ENCODE measurements around the gene PLEK. TPM values are rescaled to one million over a fixed set of nuclear protein-coding genes. Genes with fewer than 3 reads are reported as not detected.

PLEK gene
- total and polyA plus RNA-seq, 9 of the 15 experiments (the other 6 are each of a cell fraction or from before 2014, with no cell fraction given): 0.14 to 1.2 (median 0.36) TPM

- TF ChIP-seq CREB5 (CRISPR knock-in tag; IDR thresholded peaks at IDR 0.05) (0 out of 2 replicates have a peak, but pooled peaks have one; percentile 51), SAFB2 (IDR thresholded peaks at IDR 0.05; ENCODE audit: borderline replicate concordance, low read depth, low read length, severe bottlenecking) (no peak), ZNF584 (CRISPR knock-in tag; IDR thresholded peaks at IDR 0.05; ENCODE audit: low read depth) (0 out of 2 replicates have a peak, but pooled peaks have one; percentile 27), ZSCAN29 (IDR thresholded peaks at IDR 0.05) (no peak), SAP30 (IDR thresholded peaks at IDR 0.05; ENCODE audit: borderline replicate concordance, insufficient read depth, low read depth, low read length, poor library complexity, severe bottlenecking) (no peak), GMEB1 (CRISPR knock-in tag; IDR thresholded peaks at IDR 0.05) (no peak), HDAC3 (IDR thresholded peaks at IDR 0.05; ENCODE audit: borderline replicate concordance, partially characterized antibody) (no peak), MAFG (tag; conservative IDR thresholded peaks at IDR 0.05) (no peak), PTBP1 (IDR thresholded peaks at IDR 0.05; ENCODE audit: low read depth, low read length) (no peak), DNMT1 (IDR thresholded peaks at IDR 0.05) (no peak), EHMT2 (IDR thresholded peaks at IDR 0.05) (no peak), ZNF583 (CRISPR knock-in tag; IDR thresholded peaks at IDR 0.05) (peak; percentile 34; the same call in 1 of the 2 replicates), ZNF175 (CRISPR knock-in tag; IDR thresholded peaks at IDR 0.05; ENCODE audit: low read depth) (no peak), ZBTB8A (IDR thresholded peaks at IDR 0.05; ENCODE audit: partially characterized antibody) (no peak), ARNT (IDR thresholded peaks at IDR 0.05) (no peak), ZFX (CRISPR knock-in tag; IDR thresholded peaks at IDR 0.05) (no peak), ZNF197 (CRISPR knock-in tag; IDR thresholded peaks at IDR 0.05; ENCODE audit: low read depth) (0 out of 2 replicates have a peak, but pooled peaks have one; percentile 37)
These were observed 53.8 kb downstream of the PLEK start (continued) for GRCh38 chr2:68418855-68419254.
